PC-3 (cell line): ENCODE measurements around the gene ITPKC.

Experiments
- EZH2 ChIP-seq: fragments of 300-600 bp; sonication (generic); IDR thresholded peaks from one replicate; pipeline ENCODE4 v1.6.1; 2017; ENCODE audit warnings: antibody characterized with exemption, mild to moderate bottlenecking, low read length; ENCODE audit not compliant: unreplicated experiment
- EZH2phosphoT487 ChIP-seq: fragments of 300-600 bp; sonication (generic); IDR thresholded peaks from 2 replicates; pipeline ENCODE4 v1.6.1; 2018; ENCODE audit warnings: mild to moderate bottlenecking, antibody characterized with exemption, low read length, borderline replicate concordance
- TF ChIP-seq, protein P1 (sequence below): fragments of 300-600 bp; sonication (generic); conservative IDR thresholded peaks from 2 replicates; pipeline ENCODE4 v1.5.1; 2017; ENCODE audit warnings: antibody characterized with exemption, low read depth, mild to moderate bottlenecking, low read length

DNA sequence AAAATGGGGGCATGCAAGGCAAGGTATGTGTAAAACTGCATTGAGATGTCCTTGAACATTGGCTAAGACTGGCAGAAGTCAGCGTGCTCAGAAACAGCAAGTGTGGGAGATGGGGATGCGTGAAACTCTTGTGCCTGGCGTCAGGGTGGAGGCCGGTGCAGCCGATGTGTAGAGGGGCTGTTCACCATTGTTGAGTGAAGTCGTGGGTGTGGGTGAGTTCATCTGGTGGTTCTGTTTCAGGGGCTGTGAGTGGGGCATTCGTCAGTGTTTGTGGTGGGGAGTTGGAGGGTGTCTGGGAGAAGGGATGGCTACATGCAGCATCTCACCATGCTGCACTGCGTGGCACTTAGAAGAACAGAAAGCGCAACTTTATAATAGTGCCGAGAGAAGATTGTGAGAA, 47.1 kb downstream of the ITPKC start:
- no peak for TF ChIP-seq EZH2
- TF ChIP-seq, protein P1, sequence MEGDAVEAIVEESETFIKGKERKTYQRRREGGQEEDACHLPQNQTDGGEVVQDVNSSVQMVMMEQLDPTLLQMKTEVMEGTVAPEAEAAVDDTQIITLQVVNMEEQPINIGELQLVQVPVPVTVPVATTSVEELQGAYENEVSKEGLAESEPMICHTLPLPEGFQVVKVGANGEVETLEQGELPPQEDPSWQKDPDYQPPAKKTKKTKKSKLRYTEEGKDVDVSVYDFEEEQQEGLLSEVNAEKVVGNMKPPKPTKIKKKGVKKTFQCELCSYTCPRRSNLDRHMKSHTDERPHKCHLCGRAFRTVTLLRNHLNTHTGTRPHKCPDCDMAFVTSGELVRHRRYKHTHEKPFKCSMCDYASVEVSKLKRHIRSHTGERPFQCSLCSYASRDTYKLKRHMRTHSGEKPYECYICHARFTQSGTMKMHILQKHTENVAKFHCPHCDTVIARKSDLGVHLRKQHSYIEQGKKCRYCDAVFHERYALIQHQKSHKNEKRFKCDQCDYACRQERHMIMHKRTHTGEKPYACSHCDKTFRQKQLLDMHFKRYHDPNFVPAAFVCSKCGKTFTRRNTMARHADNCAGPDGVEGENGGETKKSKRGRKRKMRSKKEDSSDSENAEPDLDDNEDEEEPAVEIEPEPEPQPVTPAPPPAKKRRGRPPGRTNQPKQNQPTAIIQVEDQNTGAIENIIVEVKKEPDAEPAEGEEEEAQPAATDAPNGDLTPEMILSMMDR = no peak
- TF ChIP-seq EZH2phosphoT487 = no peak
